22Rv1 (cell line): ENCODE results near the gene ZACN.

ENCODE experiments used
- CTCF ChIP-seq: fragments of 450-650 bp; IDR thresholded peaks from 2 replicates; pipeline ENCODE4 v1.5.1; 2017; ENCODE audit warnings: mild to moderate bottlenecking
- ZFX ChIP-seq: fragments of 450-650 bp; IDR thresholded peaks from 2 replicates; pipeline ENCODE4 v1.6.1; 2017; ENCODE audit warnings: antibody characterized with exemption, borderline replicate concordance

- TF ChIP-seq CTCF (no peak), ZFX (no peak)
Measured at GRCh38 chr17:76089680-76090516, 10.9 kb downstream of the ZACN start.
